GM21526 (cell line): ENCODE results near the gene TIMP4.

Experiments
- ATAC-seq: cut with Tn5 transposase; IDR thresholded peaks from one replicate; pipeline ENCODE4 v1.9.1; 2021; ENCODE audit warnings: moderate library complexity; ENCODE audit not compliant: unreplicated experiment, low FRiP score

Gene TIMP4

GRCh38 chr3:12158387-12159226 is at the start of gene TIMP4:
Gene TIMP4, minus strand, starts transcription at chr3:12158912. Its CDS starts 72 bp downstream, at chr3:12158840.
- ATAC-seq, result no peak

- no peak for ATAC-seq
Measured at GRCh38 chr3:12205171-12205570, 46.5 kb upstream of the TIMP4 start.

GRCh38 chr3:12201813-12202212 is 43.1 kb upstream of the TIMP4 start:
- ATAC-seq, result no peak

GRCh38 chr3:12198301-12198700 is 39.6 kb upstream of the TIMP4 start:
- no peak for ATAC-seq

GRCh38 chr3:12197475-12197874 is 38.8 kb upstream of the TIMP4 start:
- ATAC-seq, result peak; percentile 44

GRCh38 chr3:12196684-12197083 is 38.0 kb upstream of the TIMP4 start:
- no peak for ATAC-seq

GRCh38 chr3:12195231-12195630 is 36.5 kb upstream of the TIMP4 start:
- ATAC-seq, result no peak

GRCh38 chr3:12194669-12195161 is 36.0 kb upstream of the TIMP4 start:
- ATAC-seq, result peak; percentile 76

GRCh38 chr3:12194209-12194608 is 35.5 kb upstream of the TIMP4 start:
- peak; percentile 27 for ATAC-seq

- no peak for ATAC-seq
Measured at GRCh38 chr3:12193485-12194165, 34.9 kb upstream of the TIMP4 start.

- no peak for ATAC-seq
Measured at GRCh38 chr3:12192655-12193484, 34.2 kb upstream of the TIMP4 start.

GRCh38 chr3:12192173-12192572 is 33.5 kb upstream of the TIMP4 start:
- ATAC-seq, result no peak

GRCh38 chr3:12191559-12191958 is 32.8 kb upstream of the TIMP4 start:
- no peak for ATAC-seq

- no peak for ATAC-seq
Measured at GRCh38 chr3:12190832-12191231, 32.1 kb upstream of the TIMP4 start.

- ATAC-seq, result no peak
Measured at GRCh38 chr3:12190221-12190807, 31.6 kb upstream of the TIMP4 start.

- no peak for ATAC-seq
Measured at GRCh38 chr3:12188681-12189287, 30.1 kb upstream of the TIMP4 start.

GRCh38 chr3:12188328-12188648 is 29.6 kb upstream of the TIMP4 start:
- no peak for ATAC-seq

GRCh38 chr3:12187448-12188327 is 29.0 kb upstream of the TIMP4 start:
- ATAC-seq, result peak; percentile 64
